ENCODE results near the gene FYB1. TPM values are rescaled to one million over a fixed set of nuclear protein-coding genes. Genes with fewer than 3 reads are reported as not detected.

Gene FYB1
- total and polyA plus RNA-seq, 2 experiments from 2014 or later, result 1.1 to 2.4 TPM

DNA sequence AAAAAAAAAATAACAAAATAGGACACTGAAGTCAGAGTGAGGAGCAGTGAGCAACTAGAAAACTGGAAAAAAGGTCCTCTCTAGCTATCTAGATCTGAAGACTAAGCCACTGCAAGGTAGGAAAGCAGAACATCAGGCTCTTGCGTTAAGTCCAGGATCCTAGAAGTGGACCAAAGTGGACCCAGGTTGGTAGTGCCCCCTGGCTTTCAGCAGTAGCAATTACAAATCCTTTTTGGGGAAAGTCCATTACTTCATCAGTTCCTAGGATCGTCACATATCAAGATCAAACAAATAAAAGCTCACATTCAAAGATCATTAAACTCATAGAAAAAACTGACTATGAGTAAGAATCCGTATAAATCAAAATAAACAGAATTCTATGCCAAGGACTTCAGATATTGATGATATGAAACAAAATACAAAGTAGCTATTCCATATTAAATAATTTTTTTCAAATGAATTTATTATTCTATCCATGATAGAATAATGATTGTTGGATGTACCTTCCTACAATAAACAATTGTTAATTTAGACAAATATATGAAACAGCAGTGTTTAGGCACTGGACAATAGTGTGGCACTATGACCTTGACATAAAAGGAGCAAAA is 138.7 kb downstream of the FYB1 start:
- peak; percentile 76 for DNase-seq (ENCODE audit: low spot score)
- Histone ChIP-seq H3K4me3 (no peak overlapping the region), H3K4me2 (no peak overlapping the region), H3K4me1 (ENCODE audit: insufficient read depth) (no peaks in the 10 kb centered on the region), H3K9me2 (replicated peaks; ENCODE audit: insufficient read depth) (no peaks in the 10 kb centered on the region), H3K9me3 (ENCODE audit: low read depth) (no peaks in the 10 kb centered on the region), H3K27ac (no peak overlapping the region), H3K79me2 (peaks cover 3% of the 10 kb centered on the region), H2AFZ (no peak overlapping the region), H3K27me3 (no peaks in the 10 kb centered on the region), H3K36me3 (replicated peaks; ENCODE audit: insufficient read depth, low read depth) (no peaks in the 10 kb centered on the region), H4K20me1 (ENCODE audit: insufficient read depth, poor library complexity, severe bottlenecking) (no peaks in the 10 kb centered on the region)
- TF ChIP-seq EZH2phosphoT487 (IDR thresholded peaks at IDR 0.05; ENCODE audit: low read depth, severe bottlenecking, unreplicated experiment) (no peak), CTCF (IDR thresholded peaks at IDR 0.05; ENCODE audit: poor library complexity) (peak; percentile 72), EZH2 (IDR thresholded peaks at IDR 0.05; ENCODE audit: borderline replicate concordance) (no peak)
- 11% methylated on average over 3 of the region's 3 CpGs for WGBS (ENCODE audit: low lambda C conversion rate, missing lambda C conversion rate)

DNA sequence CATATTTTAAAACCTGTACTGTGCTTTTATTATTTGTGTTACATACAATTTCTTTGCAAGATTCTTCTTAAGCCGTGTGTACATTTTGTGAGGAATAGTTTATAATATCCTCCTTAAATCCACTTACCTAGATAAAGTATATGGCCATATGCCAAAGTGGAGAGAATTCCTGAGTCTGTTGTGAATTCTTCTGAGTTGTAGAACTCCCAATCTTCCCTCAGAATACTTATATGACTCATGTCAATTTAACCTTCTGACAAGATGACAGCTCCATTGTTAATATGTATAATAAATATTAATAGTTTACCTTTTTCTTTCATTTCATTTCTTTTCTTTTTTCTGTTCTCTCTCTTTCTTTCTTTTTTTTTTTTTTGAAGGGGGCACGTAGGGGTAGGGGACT is 139.2 kb downstream of the FYB1 start:
- WGBS (ENCODE audit: low lambda C conversion rate, missing lambda C conversion rate), result 76% methylated on average over 2 of the region's 2 CpGs
- DNase-seq (ENCODE audit: low spot score), result no peak
- TF ChIP-seq CTCF (IDR thresholded peaks at IDR 0.05; ENCODE audit: poor library complexity), result no peak
- no peak for TF ChIP-seq EZH2 (IDR thresholded peaks at IDR 0.05; ENCODE audit: borderline replicate concordance)
- TF ChIP-seq EZH2phosphoT487 (IDR thresholded peaks at IDR 0.05; ENCODE audit: low read depth, severe bottlenecking, unreplicated experiment), result no peak

DNA sequence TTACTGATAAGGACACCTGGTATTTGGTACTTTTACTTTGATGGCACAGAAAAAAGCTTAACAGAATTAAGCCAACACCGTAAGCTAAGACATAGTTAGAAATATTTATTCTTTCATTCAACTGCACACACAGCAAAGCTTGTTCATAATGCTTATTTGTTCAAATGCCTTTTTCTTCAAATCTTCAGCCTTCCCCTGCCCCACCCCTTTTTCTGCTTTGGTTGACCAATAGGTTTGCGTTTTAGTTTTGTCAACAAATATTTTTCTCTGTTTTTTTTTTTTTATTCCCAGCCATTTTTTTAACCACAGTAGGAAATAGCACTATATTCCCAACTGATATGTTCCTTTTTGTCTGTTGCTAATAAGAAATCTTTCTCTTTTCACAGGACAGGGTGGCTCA is 140.2 kb downstream of the FYB1 start:
- TF ChIP-seq EZH2 (IDR thresholded peaks at IDR 0.05; ENCODE audit: borderline replicate concordance) (no peak), CTCF (IDR thresholded peaks at IDR 0.05; ENCODE audit: poor library complexity) (no peak), EZH2phosphoT487 (IDR thresholded peaks at IDR 0.05; ENCODE audit: low read depth, severe bottlenecking, unreplicated experiment) (no peak)
- no peaks in the 10 kb centered on the region for H3K9me2 ChIP-seq (replicated peaks; ENCODE audit: insufficient read depth)
- no peak overlapping the region for H2AFZ ChIP-seq
- DNase-seq (ENCODE audit: low spot score), result no peak
- H3K4me1 ChIP-seq (ENCODE audit: insufficient read depth), result no peaks in the 10 kb centered on the region
- no peaks in the 10 kb centered on the region for H3K27me3 ChIP-seq
- H3K9me3 ChIP-seq (ENCODE audit: low read depth), result no peaks in the 10 kb centered on the region
- no peaks in the 10 kb centered on the region for H4K20me1 ChIP-seq (ENCODE audit: insufficient read depth, poor library complexity, severe bottlenecking)
- no peak overlapping the region for H3K4me2 ChIP-seq
- H3K36me3 ChIP-seq (replicated peaks; ENCODE audit: insufficient read depth, low read depth), result no peaks in the 10 kb centered on the region
- H3K79me2 ChIP-seq, result peaks cover 3% of the 10 kb centered on the region
- no peak overlapping the region for H3K4me3 ChIP-seq
- no peak overlapping the region for H3K27ac ChIP-seq
- WGBS (ENCODE audit: low lambda C conversion rate, missing lambda C conversion rate), result 90% methylated on average over 2 of the region's 2 CpGs

More for the DNA sequence above, 139.2 kb downstream of the FYB1 start:
- H3K36me3 ChIP-seq (replicated peaks; ENCODE audit: insufficient read depth, low read depth), result no peaks in the 10 kb centered on the region
- H3K4me2 ChIP-seq, result no peak overlapping the region
- H3K9me2 ChIP-seq (replicated peaks; ENCODE audit: insufficient read depth), result no peaks in the 10 kb centered on the region
- no peak overlapping the region for H3K27ac ChIP-seq
- no peak overlapping the region for H3K4me3 ChIP-seq
- no peaks in the 10 kb centered on the region for H3K27me3 ChIP-seq
- H3K9me3 ChIP-seq (ENCODE audit: low read depth), result no peaks in the 10 kb centered on the region
- H4K20me1 ChIP-seq (ENCODE audit: insufficient read depth, poor library complexity, severe bottlenecking), result no peaks in the 10 kb centered on the region
- H2AFZ ChIP-seq, result no peak overlapping the region
- H3K79me2 ChIP-seq, result peaks cover 3% of the 10 kb centered on the region
- no peaks in the 10 kb centered on the region for H3K4me1 ChIP-seq (ENCODE audit: insufficient read depth)
